Thyroid gland (tissue), 4 donors: Measurements from ENCODE around the gene SNX22.

Source experiments
- CTCF ChIP-seq, 6 experiments: fragments of 200-600 bp in 3 of 6; fragments of 450-650 bp in 3 of 6; sonication (generic) in 3 of 6; IDR thresholded peaks; one replicate each; pipeline ENCODE4 v1.5.1; 2016 to 2019; ENCODE audit warnings: antibody characterized with exemption in 6 of 6, mild to moderate bottlenecking in 2 of 6, inconsistent platforms in 1 of 6, moderate library complexity in 1 of 6
- POLR2A ChIP-seq, 2 donors: fragments of 450-650 bp; IDR thresholded peaks; one replicate each; pipeline ENCODE4 v1.6.1; 2017; ENCODE audit warnings: antibody characterized with exemption in 2 of 2, mild to moderate bottlenecking in 2 of 2, moderate library complexity in 1 of 2

- TF ChIP-seq CTCF (IDR thresholded peaks at IDR 0.05) (no peak), POLR2A (IDR thresholded peaks at IDR 0.05) (no peak)
Observed at GRCh38 chr15:64144565-64145281, 6.8 kb upstream of the SNX22 start.
